NCI-H748 treated with DMSO at 0.1 percent for 48 hours (cell line): Measurements from ENCODE around the gene SPATA19.

Experiments used
- DNase-seq: peaks from one replicate; lab custom pipeline; 2025; lab: John Stamatoyannopoulos, UW

SPATA19 gene

GRCh38 chr11:133835593-133836548 lies 9.4 kb downstream of the SPATA19 start:
- no peak for DNase-seq

- DNase-seq, result peak; percentile 10
Measured at GRCh38 chr11:133834682-133835592, 10.4 kb downstream of the SPATA19 start.

DNA sequence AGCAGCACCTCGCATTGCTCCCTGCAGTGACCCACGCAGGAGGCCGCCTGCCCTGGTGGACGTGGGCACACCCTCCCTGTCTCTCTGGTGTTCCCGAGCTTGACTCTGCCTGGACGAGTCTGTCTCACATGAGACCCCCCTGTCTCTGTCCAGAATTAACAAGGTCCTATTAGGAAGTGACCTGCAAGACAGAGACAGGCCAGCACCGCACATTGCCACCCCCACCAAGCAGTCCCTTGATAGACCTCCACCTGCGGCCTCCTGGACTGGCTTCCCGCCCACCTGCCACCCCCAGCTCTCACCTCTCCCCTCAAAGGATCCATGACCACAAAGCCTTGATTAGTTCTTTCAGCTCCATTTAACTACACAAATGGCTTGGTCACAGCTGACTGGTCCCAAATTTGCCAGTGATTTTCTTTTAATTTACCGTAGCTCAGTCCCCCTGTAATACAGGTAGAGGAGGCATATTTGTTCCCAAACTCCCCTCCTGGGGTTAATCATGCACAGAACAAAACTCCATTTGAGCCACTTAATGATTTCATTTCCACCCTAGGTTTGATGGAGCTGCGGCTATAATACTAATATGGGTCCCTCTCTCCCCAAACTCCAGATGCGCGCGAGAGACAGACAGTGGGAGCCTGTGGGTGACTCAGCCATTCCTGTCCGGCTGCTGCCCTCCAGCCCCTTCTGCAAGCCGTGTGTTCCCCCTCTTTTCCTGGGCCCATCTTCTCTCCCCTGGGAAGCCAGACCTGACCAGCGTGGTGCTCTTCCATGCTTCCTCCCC lies 11.2 kb downstream of the SPATA19 start:
- peak; percentile 20 for DNase-seq

- DNase-seq, result no peak
Measured at GRCh38 chr11:133832991-133833897, 12.1 kb downstream of the SPATA19 start.

DNA sequence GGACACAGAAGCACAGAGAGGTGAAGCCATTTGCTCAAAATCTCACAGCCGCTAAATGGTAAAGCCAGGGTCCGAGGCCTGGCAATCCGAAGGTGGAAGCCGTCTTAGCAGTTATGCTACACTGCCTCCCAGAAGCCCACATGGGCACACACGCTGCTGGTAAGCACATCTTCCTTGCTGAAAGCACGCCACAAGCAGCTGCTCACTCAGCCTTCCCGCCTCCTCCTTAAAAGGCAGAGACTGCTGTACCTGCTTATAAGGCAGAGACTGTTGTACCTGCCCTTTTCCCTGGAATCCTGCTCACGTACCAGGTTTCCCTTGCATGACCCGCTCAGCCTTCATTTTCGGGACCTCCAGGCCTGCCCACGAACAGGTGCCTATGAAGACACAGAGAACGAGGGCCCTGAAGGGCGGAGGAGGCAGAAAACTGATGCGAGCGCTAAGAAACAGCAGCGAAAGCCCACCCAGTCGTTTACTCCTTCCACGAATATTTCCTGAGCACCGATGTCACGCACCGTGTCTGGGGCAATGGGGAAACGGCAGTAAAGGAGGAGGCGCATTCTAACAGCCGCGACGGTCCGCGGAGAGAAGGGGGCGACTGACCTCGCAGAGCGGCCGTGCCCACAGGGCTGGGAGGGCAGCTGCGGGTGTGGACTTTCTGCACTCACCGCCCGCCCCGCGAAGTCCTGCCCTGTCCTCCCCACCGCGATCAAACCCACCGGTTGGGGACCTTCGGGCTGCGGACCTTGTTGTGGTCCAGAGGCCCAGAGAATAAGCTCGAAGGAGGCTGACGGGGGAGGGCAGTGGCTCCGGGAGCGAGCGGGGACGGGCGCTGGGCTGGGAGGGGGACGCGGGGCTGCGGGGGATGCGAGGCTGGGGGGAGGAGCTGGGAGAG lies 13.0 kb downstream of the SPATA19 start:
- no peak for DNase-seq

DNA sequence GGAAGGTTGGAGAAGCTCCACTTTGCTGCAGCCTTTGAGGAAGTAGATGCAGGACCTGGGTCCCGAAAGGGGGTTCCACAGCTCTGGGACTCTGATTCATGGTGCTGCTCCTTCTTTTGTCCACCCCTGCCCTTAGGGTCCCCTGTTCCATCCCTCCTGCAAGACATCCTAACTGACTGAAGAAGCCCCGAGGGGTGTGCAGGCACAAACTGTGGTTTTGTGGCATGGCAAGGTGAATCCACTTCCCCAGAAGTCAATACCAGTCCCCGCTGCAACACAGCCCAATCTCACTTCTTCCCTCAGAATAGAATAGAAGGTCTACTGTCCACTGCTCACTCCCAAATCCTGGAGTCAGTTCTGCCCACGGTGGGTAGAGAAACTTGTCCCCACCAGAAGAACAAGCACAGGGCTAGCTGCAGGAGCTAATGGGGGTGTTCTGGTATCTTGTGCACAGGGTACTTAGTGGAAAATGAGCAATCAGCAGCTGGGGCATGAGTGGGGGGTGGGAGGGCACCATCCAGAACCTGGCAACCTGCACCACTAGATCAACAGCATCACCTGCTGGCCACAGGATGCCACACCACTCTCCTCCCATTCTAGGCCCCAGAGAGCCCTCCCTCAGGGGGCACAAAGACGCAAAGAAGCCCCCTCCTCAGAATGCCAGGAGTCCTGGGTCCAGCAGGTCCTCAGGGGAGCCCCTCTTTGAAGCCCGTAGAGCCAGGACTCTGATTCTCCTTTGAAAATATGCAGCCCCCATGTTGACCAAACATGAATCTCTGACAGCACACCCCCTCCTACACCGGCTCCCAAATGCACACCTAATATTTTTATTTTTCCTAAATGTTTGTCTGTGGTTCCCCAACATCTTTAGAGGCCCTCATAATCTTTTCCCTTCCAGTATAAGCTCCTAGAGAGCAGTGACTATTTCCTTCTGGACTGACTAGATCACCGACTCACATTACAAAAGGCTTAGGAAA lies 14.1 kb downstream of the SPATA19 start:
- peak; percentile 12 for DNase-seq

GRCh38 chr11:133829566-133829965 lies 15.7 kb downstream of the SPATA19 start:
- DNase-seq, result no peak

- DNase-seq, result no peak
Measured at GRCh38 chr11:133828871-133829270, 16.4 kb downstream of the SPATA19 start.

DNA sequence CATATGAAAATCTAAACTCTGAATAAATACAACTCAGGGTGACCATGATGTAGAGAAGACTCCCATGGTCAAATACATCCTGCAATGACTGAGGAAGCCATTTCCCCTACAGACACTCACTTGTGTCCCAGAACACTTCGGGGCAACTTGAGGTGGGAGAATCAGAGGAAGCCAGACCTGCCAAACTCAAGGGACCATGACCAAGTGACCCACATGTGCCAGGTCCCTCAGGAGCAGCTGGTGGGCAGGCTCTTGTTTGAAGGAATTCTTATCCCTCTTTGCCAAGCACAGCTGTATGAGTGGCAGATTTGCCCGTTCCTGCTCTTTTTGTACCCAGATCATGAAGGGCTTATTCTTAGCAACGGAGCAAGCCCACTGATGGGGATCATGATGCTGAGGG lies 17.8 kb downstream of the SPATA19 start:
- DNase-seq, result no peak

GRCh38 chr11:133826866-133827265 lies 18.4 kb downstream of the SPATA19 start:
- DNase-seq, result no peak

DNA sequence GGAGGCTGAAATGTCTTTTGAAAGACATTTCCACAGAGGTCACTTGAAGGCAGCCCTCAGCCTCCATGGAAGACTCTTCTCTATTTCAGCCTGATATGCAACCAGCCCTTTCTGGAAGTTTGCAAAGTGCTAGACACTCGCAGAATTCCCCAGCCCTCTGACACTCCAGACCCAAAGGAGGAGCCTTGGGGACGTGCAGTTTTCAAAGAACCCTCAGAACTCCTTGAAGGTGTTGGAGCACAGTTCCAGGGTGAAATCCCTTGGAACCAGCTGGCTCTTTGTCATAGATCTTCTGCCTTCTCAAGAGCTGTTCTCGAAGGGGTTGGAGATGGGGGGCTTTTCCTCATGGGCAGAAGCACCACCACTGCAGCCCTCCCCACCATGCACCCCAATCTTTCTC lies 19.6 kb downstream of the SPATA19 start:
- no peak for DNase-seq

DNA sequence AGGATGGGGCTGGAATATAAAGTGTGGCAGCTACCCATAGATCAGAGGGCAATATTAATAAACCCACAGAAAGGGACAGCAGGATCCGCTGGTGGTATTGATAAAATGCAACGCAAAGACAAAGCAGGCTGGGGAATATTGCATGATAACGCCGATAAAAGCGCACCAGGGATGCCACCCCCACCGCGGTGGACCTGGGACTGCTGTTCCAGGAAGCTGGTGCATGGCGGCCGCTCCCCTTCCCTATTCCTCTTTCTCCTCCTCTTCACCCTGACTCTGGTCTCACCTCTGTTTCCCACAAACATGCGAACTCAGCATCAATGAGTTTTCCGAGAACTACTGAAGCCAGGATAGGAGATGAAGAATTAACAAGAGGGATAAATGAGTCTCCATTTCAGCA lies 20.2 kb downstream of the SPATA19 start:
- DNase-seq, result no peak

- DNase-seq, result no peak
Measured at GRCh38 chr11:133824593-133824992, 20.7 kb downstream of the SPATA19 start.

GRCh38 chr11:133823614-133824013 lies 21.7 kb downstream of the SPATA19 start:
- DNase-seq, result no peak

DNA sequence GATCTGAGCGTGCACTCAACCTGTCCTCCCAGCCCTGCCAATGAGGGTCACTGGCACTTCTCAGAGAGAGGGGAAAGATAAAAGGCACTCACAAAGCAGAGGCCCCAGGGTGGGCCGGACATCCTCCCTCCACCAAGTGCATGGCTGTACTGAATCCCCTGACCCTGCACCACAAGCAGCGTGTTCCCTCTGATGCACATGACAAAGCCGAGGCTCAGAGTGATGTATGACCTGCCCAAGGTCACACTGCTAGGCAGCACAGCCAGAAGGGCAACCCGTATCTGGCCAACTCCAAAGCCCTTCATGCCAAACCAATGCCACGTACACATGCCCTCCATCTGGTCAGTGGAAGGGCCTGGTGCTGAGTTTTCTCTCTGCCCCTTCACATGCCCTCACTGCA lies 22.1 kb downstream of the SPATA19 start:
- no peak for DNase-seq

GRCh38 chr11:133821776-133822175 lies 23.5 kb downstream of the SPATA19 start:
- DNase-seq, result peak; percentile 62

- DNase-seq, result no peak
Measured at GRCh38 chr11:133819746-133820315, 25.5 kb downstream of the SPATA19 start.

- no peak for DNase-seq
Measured at GRCh38 chr11:133819114-133819513, 26.2 kb downstream of the SPATA19 start.
